ENCODE data around the gene STX12. TPM values are rescaled to one million over a fixed set of nuclear protein-coding genes. Genes with fewer than 3 reads are reported as not detected.
"Not testable (repeated sequence)": the region's sequence is repeated elsewhere in the genome, so short reads cannot be mapped to it uniquely, and the experiment has no call there.

Gene STX12
- total RNA-seq, 3 donors from 2014 or later (not counting 1 experiment from before 2014, with no cell fraction given), result 29.6 to 36.2 (median 32.3) TPM

DNA sequence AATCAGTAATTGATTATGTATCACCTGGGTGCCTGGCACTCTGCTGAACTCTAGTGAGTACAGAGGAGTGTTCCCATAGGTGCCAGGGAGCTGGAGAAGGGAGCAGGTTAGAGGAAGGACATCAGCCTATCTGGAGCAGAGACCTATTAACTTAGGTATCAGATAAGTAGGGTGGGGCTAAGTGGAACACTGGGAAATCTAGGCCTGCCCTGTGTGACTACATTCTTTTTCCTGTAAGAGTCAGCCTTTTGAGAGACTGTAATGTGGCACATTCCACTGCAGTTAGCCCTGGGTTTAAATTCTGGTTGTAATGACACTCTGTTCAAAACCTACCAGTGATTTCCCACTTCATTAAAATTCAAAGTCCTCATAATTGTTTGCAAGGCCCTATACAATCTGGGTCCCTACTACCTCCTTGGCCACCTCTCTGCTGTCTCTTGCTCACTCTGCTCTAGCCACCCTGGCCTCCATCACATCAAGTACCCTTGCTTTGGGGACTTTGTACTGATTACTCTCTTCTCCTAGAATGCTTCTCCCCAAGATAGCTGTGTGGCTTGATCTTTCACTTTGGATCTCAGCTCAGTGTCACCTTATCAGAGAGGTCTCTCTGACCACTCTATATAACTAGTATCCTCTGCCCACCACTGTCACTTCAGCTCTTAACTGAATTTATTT is 12.9 kb downstream of the STX12 start:
- peaks cover 5% of the 10 kb centered on the region for H3K36me3 ChIP-seq (ENCODE audit: control insufficient read depth, insufficient read depth, low read length)
- Mint-ChIP-seq H3K27ac (peak overlapping the region in 1 of 2 donors; percentile 9), H3K27me3 (ENCODE audit: low read depth in 2 of 2) (no peaks in the 10 kb centered on the region), H3K9me3 (no peaks in the 10 kb centered on the region), H3K4me1 (peaks cover 26 to 34% of the 10 kb centered on the region in 2 donors), H3K36me3 (no peaks in the 10 kb centered on the region), H3K4me3 (no peak overlapping the region)
- intact Hi-C loops (cut with micrococcal nuclease), result no loop called here
- DNase-seq (no peak), ATAC-seq (no peak)
- no peak overlapping the region for H3K27ac ChIP-seq (ENCODE audit: low read length)
- no peaks in the 10 kb centered on the region for H3K9me3 ChIP-seq (ENCODE audit: control insufficient read depth, insufficient read depth, low read length)
- no peaks in the 10 kb centered on the region for H3K27me3 ChIP-seq (ENCODE audit: control insufficient read depth, insufficient read depth, low read length)
- no peaks in the 10 kb centered on the region for H3K4me1 ChIP-seq (ENCODE audit: control insufficient read depth, insufficient read depth, low read length)
- TF ChIP-seq, protein P1, sequence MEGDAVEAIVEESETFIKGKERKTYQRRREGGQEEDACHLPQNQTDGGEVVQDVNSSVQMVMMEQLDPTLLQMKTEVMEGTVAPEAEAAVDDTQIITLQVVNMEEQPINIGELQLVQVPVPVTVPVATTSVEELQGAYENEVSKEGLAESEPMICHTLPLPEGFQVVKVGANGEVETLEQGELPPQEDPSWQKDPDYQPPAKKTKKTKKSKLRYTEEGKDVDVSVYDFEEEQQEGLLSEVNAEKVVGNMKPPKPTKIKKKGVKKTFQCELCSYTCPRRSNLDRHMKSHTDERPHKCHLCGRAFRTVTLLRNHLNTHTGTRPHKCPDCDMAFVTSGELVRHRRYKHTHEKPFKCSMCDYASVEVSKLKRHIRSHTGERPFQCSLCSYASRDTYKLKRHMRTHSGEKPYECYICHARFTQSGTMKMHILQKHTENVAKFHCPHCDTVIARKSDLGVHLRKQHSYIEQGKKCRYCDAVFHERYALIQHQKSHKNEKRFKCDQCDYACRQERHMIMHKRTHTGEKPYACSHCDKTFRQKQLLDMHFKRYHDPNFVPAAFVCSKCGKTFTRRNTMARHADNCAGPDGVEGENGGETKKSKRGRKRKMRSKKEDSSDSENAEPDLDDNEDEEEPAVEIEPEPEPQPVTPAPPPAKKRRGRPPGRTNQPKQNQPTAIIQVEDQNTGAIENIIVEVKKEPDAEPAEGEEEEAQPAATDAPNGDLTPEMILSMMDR (IDR thresholded peaks at IDR 0.05), result no peak
- no peak overlapping the region for H3K4me3 ChIP-seq (ENCODE audit: low read length)

DNA sequence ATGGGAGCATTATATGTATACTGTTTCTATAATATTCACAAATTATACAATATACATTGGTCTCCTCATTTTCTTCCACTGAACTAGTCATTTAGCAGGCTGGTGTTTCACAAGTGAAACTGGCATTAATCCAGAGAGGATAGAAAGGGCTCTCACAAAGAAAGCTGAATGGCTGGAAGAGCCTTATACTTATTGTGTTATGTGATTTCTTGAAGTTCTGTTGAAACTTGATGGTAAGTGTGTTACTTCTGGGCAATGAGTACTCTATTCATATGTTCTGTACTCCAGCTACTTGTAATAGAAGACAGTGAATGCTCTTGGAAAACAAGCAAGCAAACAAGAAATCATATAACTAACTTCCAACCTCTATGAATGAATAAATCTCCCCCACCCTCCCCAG is 14.9 kb downstream of the STX12 start:
- Histone ChIP-seq H3K4me1 (ENCODE audit: control insufficient read depth, insufficient read depth, low read length) (no peaks in the 10 kb centered on the region), H3K27ac (ENCODE audit: low read length) (no peak overlapping the region), H3K27me3 (ENCODE audit: control insufficient read depth, insufficient read depth, low read length) (no peaks in the 10 kb centered on the region), H3K36me3 (ENCODE audit: control insufficient read depth, insufficient read depth, low read length) (peaks cover 12% of the 10 kb centered on the region), H3K9me3 (ENCODE audit: control insufficient read depth, insufficient read depth, low read length) (no peaks in the 10 kb centered on the region), H3K4me3 (ENCODE audit: low read length) (no peak overlapping the region)
- Mint-ChIP-seq H3K27ac (peak overlapping the region; percentile 21 to 30), H3K4me3 (no peak overlapping the region), H3K9me3 (no peaks in the 10 kb centered on the region), H3K4me1 (peaks cover 24 to 27% of the 10 kb centered on the region in 2 donors), H3K27me3 (ENCODE audit: low read depth in 2 of 2) (no peaks in the 10 kb centered on the region), H3K36me3 (no peaks in the 10 kb centered on the region)
- ATAC-seq, result no peak
- intact Hi-C loops (cut with micrococcal nuclease), result no loop called here
- TF ChIP-seq, protein P1 (IDR thresholded peaks at IDR 0.05), result no peak
- DNase-seq, result no peak

DNA sequence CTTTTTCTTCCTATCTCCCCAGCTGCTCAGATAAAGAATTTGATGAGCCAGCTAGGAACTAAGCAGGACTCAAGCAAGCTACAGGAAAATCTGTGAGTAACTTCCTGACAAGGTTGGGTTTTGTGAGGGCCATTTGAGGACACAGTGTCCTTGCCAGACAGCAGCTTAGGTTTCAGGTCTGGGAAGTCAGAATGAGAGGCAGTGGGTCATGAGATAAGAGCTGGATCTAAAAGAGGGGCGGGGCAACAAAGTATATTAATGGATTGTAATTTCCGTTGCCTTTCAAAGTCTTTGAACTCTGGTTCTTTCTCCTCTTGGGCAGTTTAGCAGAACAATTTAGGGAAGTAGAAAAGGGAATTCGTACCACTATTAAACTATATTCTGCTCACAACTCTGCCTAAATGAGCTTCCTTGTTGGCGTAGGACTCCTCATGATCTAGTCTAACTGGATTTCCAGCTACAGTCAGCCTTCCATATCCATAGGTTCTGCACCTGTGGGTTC is 16.6 kb downstream of the STX12 start:
- no peaks in the 10 kb centered on the region for H3K27me3 ChIP-seq (ENCODE audit: control insufficient read depth, insufficient read depth, low read length)
- peaks cover 22 to 27% of the 10 kb centered on the region in 2 donors for H3K4me1 Mint-ChIP-seq
- H3K4me3 Mint-ChIP-seq, result no peak overlapping the region
- H3K9me3 ChIP-seq (ENCODE audit: control insufficient read depth, insufficient read depth, low read length), result no peaks in the 10 kb centered on the region
- no peak overlapping the region for H3K27ac ChIP-seq (ENCODE audit: low read length)
- ATAC-seq, result no peak
- H3K36me3 Mint-ChIP-seq, result peaks cover 5% of the 10 kb centered on the region
- DNase-seq, result no peak
- no peaks in the 10 kb centered on the region for H3K9me3 Mint-ChIP-seq
- H3K4me1 ChIP-seq (ENCODE audit: control insufficient read depth, insufficient read depth, low read length), result no peaks in the 10 kb centered on the region
- TF ChIP-seq, protein P1 (IDR thresholded peaks at IDR 0.05), result no peak
- no peaks in the 10 kb centered on the region for H3K27me3 Mint-ChIP-seq (ENCODE audit: low read depth in 2 of 2)
- H3K4me3 ChIP-seq (ENCODE audit: low read length), result no peak overlapping the region
- H3K36me3 ChIP-seq (ENCODE audit: control insufficient read depth, insufficient read depth, low read length), result peaks cover 27% of the 10 kb centered on the region
- no peak overlapping the region for H3K27ac Mint-ChIP-seq
- WGBS (ENCODE audit: insufficient coverage), result 74% methylated on average over 4 of the region's 4 CpGs
- intact Hi-C loops (cut with micrococcal nuclease), result no loop called here

DNA sequence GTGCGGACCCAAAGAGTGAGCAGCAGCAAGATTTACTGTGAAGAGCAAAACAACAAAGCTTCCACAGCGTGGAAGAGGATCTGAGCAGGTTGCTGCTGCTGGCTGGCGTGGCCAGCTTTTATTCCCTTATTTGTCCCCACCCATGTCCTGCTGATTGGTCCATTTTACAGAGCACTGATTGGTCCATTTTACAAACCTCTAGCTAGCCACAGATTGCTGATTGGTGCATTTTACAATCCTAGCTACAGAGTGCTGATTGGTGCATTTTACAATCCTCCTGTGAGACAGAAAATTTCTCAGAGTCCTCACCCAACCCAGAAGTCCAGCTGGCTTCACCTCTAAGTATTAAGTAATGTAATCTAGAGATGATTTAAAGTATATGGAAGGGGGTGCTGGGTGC is 17.3 kb downstream of the STX12 start:
- H3K27ac Mint-ChIP-seq; intact Hi-C loops (cut with micrococcal nuclease); H3K9me3 ChIP-seq (ENCODE audit: control insufficient read depth, insufficient read depth, low read length); ATAC-seq; H3K9me3 Mint-ChIP-seq; DNase-seq; H3K4me3 Mint-ChIP-seq; H3K4me3 ChIP-seq (ENCODE audit: low read length); H3K27ac ChIP-seq (ENCODE audit: low read length); H3K4me1 ChIP-seq (ENCODE audit: control insufficient read depth, insufficient read depth, low read length); H3K27me3 ChIP-seq (ENCODE audit: control insufficient read depth, insufficient read depth, low read length); H3K27me3 Mint-ChIP-seq (ENCODE audit: low read depth in 2 of 2): not testable (repeated sequence)
- Mint-ChIP-seq H3K4me1 (peaks cover 18 to 22% of the 10 kb centered on the region in 2 donors), H3K36me3 (peaks cover 11% of the 10 kb centered on the region)
- H3K36me3 ChIP-seq (ENCODE audit: control insufficient read depth, insufficient read depth, low read length), result peaks cover 31% of the 10 kb centered on the region
- whole genome bisulfite sequencing (ENCODE audit: insufficient coverage), result 100% methylated on average over 3 of the region's 3 CpGs
